ENCODE results near the gene SLC39A12. TPM values are rescaled to one million over a fixed set of nuclear protein-coding genes. Genes with fewer than 3 reads are reported as not detected.

Gene SLC39A12
- total RNA-seq, 4 donors from 2014 or later, result 0.11 TPM; not detected in 3

GRCh38 chr10:18005781-18006456, 54.2 kb downstream of the SLC39A12 start:
- Histone ChIP-seq H3K4me3 (replicated peaks in 1 of 3) (peak overlapping the region in 1 of 3 donors; percentile 10), H3K36me3 (no peaks in the 10 kb centered on the region), H3K4me1 (peaks cover 14 to 21% of the 10 kb centered on the region in 2 donors), H3K27me3 (no peaks in the 10 kb centered on the region), H3K9me3 (no peaks in the 10 kb centered on the region), H3K27ac (peak overlapping the region; percentile 66 to 81 (median 72))
- WGBS, 2 donors, result 3 to 9% methylated on average over 6 of the region's 6 CpGs
- peak; percentile 29 to 33 for DNase-seq
- no peak for TF ChIP-seq CTCF (IDR thresholded peaks at IDR 0.05)
- TF ChIP-seq POLR2A (IDR thresholded peaks at IDR 0.05), result no peak
- intact Hi-C loops (cut with DNase I), result no loop called here

DNA sequence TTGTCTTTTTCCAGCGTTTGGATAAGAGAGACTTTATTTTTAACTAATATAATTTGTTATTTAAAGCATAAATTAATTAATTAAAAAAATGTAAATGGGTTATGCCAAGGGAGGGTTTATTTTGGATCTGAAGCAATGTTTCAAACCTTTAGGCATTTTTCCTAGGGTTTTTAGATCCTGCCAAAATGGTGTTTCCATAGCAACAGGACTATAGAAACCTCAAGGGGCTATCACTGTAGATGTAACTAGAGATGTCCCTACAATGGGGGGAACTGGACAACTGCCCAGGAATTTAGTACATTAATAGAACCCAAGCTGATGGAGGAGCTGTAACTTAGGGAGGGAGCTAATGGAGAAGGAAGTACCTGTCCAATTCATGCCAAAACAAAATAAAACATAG, 57.3 kb downstream of the SLC39A12 start:
- Histone ChIP-seq H3K4me3 (replicated peaks in 1 of 3) (no peak overlapping the region), H3K27ac (no peak overlapping the region), H3K36me3 (no peaks in the 10 kb centered on the region), H3K9me3 (no peaks in the 10 kb centered on the region), H3K27me3 (no peaks in the 10 kb centered on the region), H3K4me1 (peaks cover 14 to 21% of the 10 kb centered on the region in 2 donors)
- TF ChIP-seq CTCF (IDR thresholded peaks at IDR 0.05), result no peak
- no peak for TF ChIP-seq POLR2A (IDR thresholded peaks at IDR 0.05)
- intact Hi-C loops (cut with DNase I), result no loop called here
- DNase-seq, result no peak
- WGBS, 2 donors, result 54 to 60% methylated on average over 1 of the region's 1 CpG

GRCh38 chr10:18010050-18010449, 58.3 kb downstream of the SLC39A12 start:
- no peak for DNase-seq
- intact Hi-C loops (cut with DNase I), result no loop called here
- Histone ChIP-seq H3K9me3 (no peaks in the 10 kb centered on the region), H3K4me3 (replicated peaks in 1 of 3) (no peak overlapping the region), H3K36me3 (no peaks in the 10 kb centered on the region), H3K4me1 (peaks cover 9 to 17% of the 10 kb centered on the region in 2 donors), H3K27me3 (no peaks in the 10 kb centered on the region), H3K27ac (no peak overlapping the region)
- TF ChIP-seq POLR2A (IDR thresholded peaks at IDR 0.05) (no peak), CTCF (IDR thresholded peaks at IDR 0.05) (no peak)
- 76 to 78% methylated on average over 2 of the region's 2 CpGs for WGBS, 2 donors

DNA sequence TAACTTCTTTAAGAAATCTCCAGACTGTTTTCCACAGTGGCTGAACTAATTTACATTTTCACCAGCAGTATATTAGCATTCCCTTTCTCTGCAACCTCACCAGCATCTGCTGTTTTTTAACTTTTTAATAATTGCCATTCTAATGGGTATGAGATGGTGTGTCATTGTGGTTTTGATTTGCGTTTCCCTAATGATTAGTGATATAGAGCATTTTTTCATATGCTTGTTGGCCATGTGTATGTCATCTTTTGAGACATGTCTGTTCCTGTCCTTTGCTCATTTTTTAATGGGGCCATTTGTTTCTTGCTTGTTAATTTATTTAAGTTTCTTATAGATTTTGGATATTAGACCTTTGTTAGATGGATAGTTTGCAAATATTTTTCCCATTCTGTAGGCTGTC, 68.8 kb downstream of the SLC39A12 start:
- no peak for DNase-seq
- Histone ChIP-seq H3K36me3 (no peaks in the 10 kb centered on the region), H3K27me3 (no peaks in the 10 kb centered on the region), H3K4me1 (no peaks in the 10 kb centered on the region), H3K27ac (no peak overlapping the region), H3K4me3 (replicated peaks in 1 of 3) (no peak overlapping the region), H3K9me3 (no peaks in the 10 kb centered on the region)
- 85 to 93% methylated on average over 1 of the region's 1 CpG for WGBS, 2 donors
- intact Hi-C loops (cut with DNase I), result no loop called here
- TF ChIP-seq CTCF (IDR thresholded peaks at IDR 0.05), result no peak
- TF ChIP-seq POLR2A (IDR thresholded peaks at IDR 0.05), result no peak

- Histone ChIP-seq H3K27ac (no peak overlapping the region), H3K4me3 (replicated peaks in 1 of 3) (no peak overlapping the region), H3K4me1 (no peaks in the 10 kb centered on the region), H3K27me3 (no peaks in the 10 kb centered on the region), H3K36me3 (no peaks in the 10 kb centered on the region), H3K9me3 (no peaks in the 10 kb centered on the region)
- no peak for DNase-seq
- intact Hi-C loops (cut with DNase I), result no loop called here
- TF ChIP-seq POLR2A (IDR thresholded peaks at IDR 0.05) (no peak), CTCF (IDR thresholded peaks at IDR 0.05) (no peak)
- 0 to 38% methylated on average over 2 of the region's 2 CpGs for WGBS, 2 donors
Measured at GRCh38 chr10:18021725-18022480, 70.2 kb downstream of the SLC39A12 start.

Data from thyroid gland (tissue), 4 donors.